Activated CD8-positive, alpha-beta T cell treated with anti-CD3 and anti-CD28 coated beads for 36 hours (primary cell): ENCODE data around the gene RNF19B. TPM values are rescaled to one million over a fixed set of nuclear protein-coding genes. Genes with fewer than 3 reads are reported as not detected.

Experiments
- ATAC-seq: fragments of 200-7000 bp; cut with Tn5 transposase; one replicate; pipeline ENCODE4 v1.10.0; 2021; ENCODE audit warnings: mild to moderate bottlenecking, moderate library complexity
- CTCF ChIA-PET: fragments of 350-600 bp; sonication (Branson Sonifier 250); formaldehyde crosslinking; loops from one replicate; lab custom pipeline; 2021; ENCODE audit warnings: antibody characterized with exemption; lab: Charles Lee
- POLR2A ChIA-PET: fragments of 350-600 bp; sonication (Branson Sonifier 250); formaldehyde crosslinking; loops from one replicate; lab custom pipeline; 2021; ENCODE audit warnings: antibody characterized with exemption; lab: Charles Lee
- DNase-seq: peaks from one replicate; pipeline ENCODE4 v3.0.0-alpha.2; 2020
- H3K27ac Mint-ChIP-seq: one replicate; pipeline ENCODE4 v1.8.0; 2021; ENCODE audit warnings: mild to moderate bottlenecking, mixed read lengths
- H3K27me3 Mint-ChIP-seq: one replicate; pipeline ENCODE4 v1.8.0; 2021; ENCODE audit warnings: mixed read lengths
- H3K36me3 Mint-ChIP-seq: one replicate; pipeline ENCODE4 v1.8.0; 2021; ENCODE audit warnings: low read depth, mixed read lengths
- H3K4me1 Mint-ChIP-seq: one replicate; pipeline ENCODE4 v1.8.0; 2021; ENCODE audit warnings: low read depth, mixed read lengths
- H3K4me3 Mint-ChIP-seq: one replicate; pipeline ENCODE4 v1.8.0; 2021; ENCODE audit warnings: mild to moderate bottlenecking, moderate library complexity, mixed read lengths
- H3K9me3 Mint-ChIP-seq: one replicate; pipeline ENCODE4 v1.8.0; 2021; ENCODE audit warnings: mixed read lengths
- CTCF ChIP-seq: fragments of 200-600 bp; IDR thresholded peaks from one replicate; pipeline ENCODE4 v1.8.0; 2022; ENCODE audit warnings: antibody characterized with exemption, mild to moderate bottlenecking
- intact Hi-C: fragments of 100-400 bp; cut with micrococcal nuclease; formaldehyde crosslinking; loops from one replicate; pipeline ENCODE4 v1.10.0; 2022
- total RNA-seq, 2 experiments: library from RNA; stranded (reverse); gene quantifications; one replicate each; pipeline ENCODE4 v1.2.3, GENCODE V29; 2021

Gene RNF19B
- total RNA-seq, 2 experiments from 2014 or later, result 10.6 to 10.9 TPM

DNA sequence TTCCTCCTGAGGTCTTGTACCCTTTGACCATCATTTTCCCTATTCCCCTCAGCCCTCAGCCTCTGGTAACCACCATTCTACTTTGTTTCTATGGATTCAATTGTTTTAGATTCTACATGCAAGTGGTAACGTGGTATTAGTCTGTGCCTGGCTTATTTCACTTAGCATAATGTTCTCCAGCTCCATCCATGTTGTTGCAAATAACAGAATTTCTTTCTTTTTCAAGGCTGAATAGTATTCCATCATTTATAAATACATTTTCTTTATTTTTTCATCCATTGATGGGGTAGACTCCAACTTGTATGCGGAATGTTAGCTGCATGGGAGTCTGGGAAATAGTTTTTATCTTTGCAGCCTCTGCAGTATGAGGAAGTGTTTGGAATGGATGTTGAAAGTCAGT is 37.2 kb downstream of the RNF19B start:
- intact Hi-C loops, result loop anchor here (10.0 kb wide), 1 partner anchor 107 kb away; the partner anchor contains the start of gene AK2

GRCh38 chr1:32926562-32926961 is 38.0 kb downstream of the RNF19B start:
- no peaks in the 10 kb centered on the region for H3K9me3 Mint-ChIP-seq
- no peak for DNase-seq
- CTCF ChIA-PET, result interaction anchor here (1.3 to 1.8 kb wide), 2 partner anchors 25 to 131 kb away, joined by 3 to 5 read pairs; no protein-coding TSS in a partner anchor
- POLR2A ChIA-PET, result no interaction called here
- H3K27me3 Mint-ChIP-seq, result peaks cover 43% of the 10 kb centered on the region
- no peaks in the 10 kb centered on the region for H3K36me3 Mint-ChIP-seq
- no peak overlapping the region for H3K27ac Mint-ChIP-seq
- TF ChIP-seq CTCF, result no peak
- H3K4me3 Mint-ChIP-seq, result no peak overlapping the region
- no peak for ATAC-seq
- H3K4me1 Mint-ChIP-seq, result peaks cover 12% of the 10 kb centered on the region
- intact Hi-C loops, result loop anchor here (10.0 kb wide), 1 partner anchor 108 kb away; the partner anchor contains the start of gene AK2

More for the DNA sequence above, 37.2 kb downstream of the RNF19B start:
- H3K36me3 Mint-ChIP-seq, result no peaks in the 10 kb centered on the region
- ChIA-PET POLR2A (no interaction called here), CTCF (interaction anchor here (1.0 to 1.1 kb wide), 2 partner anchors 35 to 127 kb away, joined by 3 to 4 read pairs; no protein-coding TSS in a partner anchor)
- peaks cover 43% of the 10 kb centered on the region for H3K27me3 Mint-ChIP-seq
- H3K9me3 Mint-ChIP-seq, result no peaks in the 10 kb centered on the region
- no peak for TF ChIP-seq CTCF
- H3K4me1 Mint-ChIP-seq, result peaks cover 12% of the 10 kb centered on the region
- ATAC-seq, result no peak
- DNase-seq, result no peak
- H3K27ac Mint-ChIP-seq, result no peak overlapping the region
- no peak overlapping the region for H3K4me3 Mint-ChIP-seq

GRCh38 chr1:32925403-32926162 is 39.0 kb downstream of the RNF19B start:
- CTCF ChIA-PET, result interaction anchor here (1.3 to 1.8 kb wide), 2 partner anchors 24 to 132 kb away, joined by 3 to 5 read pairs; no protein-coding TSS in a partner anchor
- TF ChIP-seq CTCF, result no peak
- peak; percentile 60 for ATAC-seq

GRCh38 chr1:32924881-32925344 is 39.7 kb downstream of the RNF19B start:
- DNase-seq, result peak; percentile 33
- TF ChIP-seq CTCF, result peak; percentile 6
- Mint-ChIP-seq H3K27me3 (peaks cover 56% of the 10 kb centered on the region), H3K9me3 (no peaks in the 10 kb centered on the region), H3K4me1 (peaks cover 16% of the 10 kb centered on the region), H3K27ac (no peak overlapping the region), H3K36me3 (no peaks in the 10 kb centered on the region), H3K4me3 (peak overlapping the region; percentile 13)
- ChIA-PET POLR2A (no interaction called here), CTCF (no interaction called here)
- ATAC-seq, result peak; percentile 56
- intact Hi-C loops, result loop anchor here (10.0 kb wide), 1 partner anchor 110 kb away; the partner anchor contains the start of gene AK2

More at GRCh38 chr1:32925403-32926162, 39.0 kb downstream of the RNF19B start:
- Mint-ChIP-seq H3K4me1 (peaks cover 12% of the 10 kb centered on the region), H3K4me3 (peak overlapping the region; percentile 13), H3K36me3 (no peaks in the 10 kb centered on the region), H3K27me3 (peaks cover 51% of the 10 kb centered on the region), H3K9me3 (no peaks in the 10 kb centered on the region), H3K27ac (no peak overlapping the region)
- POLR2A ChIA-PET, result no interaction called here
- peak; percentile 35 for DNase-seq
- intact Hi-C loops, result loop anchor here (10.0 kb wide), 1 partner anchor 109 kb away; the partner anchor contains the start of gene AK2
